ENCODE measurements around the gene TCF7L1. TPM values are rescaled to one million over a fixed set of nuclear protein-coding genes. Genes with fewer than 3 reads are reported as not detected.
"Not testable (repeated sequence)": the region's sequence is repeated elsewhere in the genome, so short reads cannot be mapped to it uniquely, and the experiment has no call there.

Gene TCF7L1
- total RNA-seq, 4 donors from 2014 or later, result 0.26 to 37.1 (median 5.4) TPM

DNA sequence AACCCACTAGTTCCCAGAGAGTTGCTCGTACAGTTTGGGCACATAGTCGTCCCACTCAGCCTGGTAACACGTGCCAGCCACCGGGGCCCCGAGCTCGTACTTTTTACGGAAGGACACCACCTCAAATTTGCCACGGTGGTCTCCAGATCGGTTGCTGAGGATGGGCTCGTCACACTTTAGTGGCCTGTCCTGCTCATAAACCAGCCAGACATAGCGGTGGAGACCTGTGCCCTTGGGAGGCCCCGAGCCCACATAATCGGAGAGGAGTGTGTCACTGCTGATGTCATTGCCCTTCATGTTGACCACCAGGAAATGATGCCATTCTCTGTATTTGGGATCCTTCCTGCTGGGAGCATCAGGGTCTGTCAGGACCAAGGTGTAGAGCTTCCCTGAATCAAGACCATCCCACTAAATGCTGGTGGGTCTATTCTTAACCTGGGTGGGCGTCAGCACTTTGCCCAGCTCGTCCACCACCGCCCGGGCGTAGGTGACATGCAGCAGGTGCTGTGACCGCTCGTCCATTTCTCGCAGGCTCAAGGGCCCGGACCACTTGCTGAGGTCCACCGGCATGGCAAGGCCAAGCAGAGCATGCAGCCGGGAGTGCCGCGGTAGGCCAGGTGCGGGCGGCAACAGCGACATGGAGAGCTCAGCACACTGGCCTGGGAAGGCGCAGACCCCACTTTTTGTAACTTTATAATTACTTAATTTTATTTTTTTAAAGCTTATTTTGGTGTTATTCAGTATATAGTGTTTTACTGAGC lies 208.3 kb downstream of the TCF7L1 start:
- Histone ChIP-seq H3K4me1 (no peaks in the 10 kb centered on the region), H3K4me3 (no peak overlapping the region), H3K9me3 (no peaks in the 10 kb centered on the region), H3K27ac (no peak overlapping the region), H3K36me3 (no peaks in the 10 kb centered on the region), H3K27me3 (no peaks in the 10 kb centered on the region)
- no peak for DNase-seq
- intact Hi-C loops (cut with DNase I; ENCODE audit: low total_unique reads), result no loop called here
- TF ChIP-seq, protein P1, sequence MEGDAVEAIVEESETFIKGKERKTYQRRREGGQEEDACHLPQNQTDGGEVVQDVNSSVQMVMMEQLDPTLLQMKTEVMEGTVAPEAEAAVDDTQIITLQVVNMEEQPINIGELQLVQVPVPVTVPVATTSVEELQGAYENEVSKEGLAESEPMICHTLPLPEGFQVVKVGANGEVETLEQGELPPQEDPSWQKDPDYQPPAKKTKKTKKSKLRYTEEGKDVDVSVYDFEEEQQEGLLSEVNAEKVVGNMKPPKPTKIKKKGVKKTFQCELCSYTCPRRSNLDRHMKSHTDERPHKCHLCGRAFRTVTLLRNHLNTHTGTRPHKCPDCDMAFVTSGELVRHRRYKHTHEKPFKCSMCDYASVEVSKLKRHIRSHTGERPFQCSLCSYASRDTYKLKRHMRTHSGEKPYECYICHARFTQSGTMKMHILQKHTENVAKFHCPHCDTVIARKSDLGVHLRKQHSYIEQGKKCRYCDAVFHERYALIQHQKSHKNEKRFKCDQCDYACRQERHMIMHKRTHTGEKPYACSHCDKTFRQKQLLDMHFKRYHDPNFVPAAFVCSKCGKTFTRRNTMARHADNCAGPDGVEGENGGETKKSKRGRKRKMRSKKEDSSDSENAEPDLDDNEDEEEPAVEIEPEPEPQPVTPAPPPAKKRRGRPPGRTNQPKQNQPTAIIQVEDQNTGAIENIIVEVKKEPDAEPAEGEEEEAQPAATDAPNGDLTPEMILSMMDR (IDR thresholded peaks at IDR 0.05), result no peak
- no peak for TF ChIP-seq POLR2A (IDR thresholded peaks at IDR 0.05)

DNA sequence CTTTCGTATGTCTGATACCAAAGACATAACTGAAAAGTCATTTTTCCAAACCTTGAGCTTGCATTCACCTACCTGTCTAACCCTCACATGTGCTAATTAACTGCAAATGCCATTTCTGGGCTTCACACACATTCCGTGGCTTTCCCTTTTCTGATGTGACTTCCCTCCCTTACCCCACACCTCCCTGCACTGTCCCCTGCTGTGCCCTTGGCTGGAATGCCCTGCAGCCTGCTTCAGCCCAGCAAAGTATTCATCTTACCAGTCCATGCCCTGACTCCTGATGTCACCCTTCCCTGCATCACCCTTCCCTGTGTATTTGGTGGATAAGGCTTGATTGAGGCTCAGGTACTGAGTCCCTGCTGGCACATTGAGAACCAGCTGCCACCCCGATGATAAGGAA lies 209.0 kb downstream of the TCF7L1 start:
- intact Hi-C loops (cut with DNase I; ENCODE audit: low total_unique reads), result no loop called here
- no peak for TF ChIP-seq POLR2A (IDR thresholded peaks at IDR 0.05)
- TF ChIP-seq, protein P1 (IDR thresholded peaks at IDR 0.05), result no peak
- DNase-seq, result no peak

DNA sequence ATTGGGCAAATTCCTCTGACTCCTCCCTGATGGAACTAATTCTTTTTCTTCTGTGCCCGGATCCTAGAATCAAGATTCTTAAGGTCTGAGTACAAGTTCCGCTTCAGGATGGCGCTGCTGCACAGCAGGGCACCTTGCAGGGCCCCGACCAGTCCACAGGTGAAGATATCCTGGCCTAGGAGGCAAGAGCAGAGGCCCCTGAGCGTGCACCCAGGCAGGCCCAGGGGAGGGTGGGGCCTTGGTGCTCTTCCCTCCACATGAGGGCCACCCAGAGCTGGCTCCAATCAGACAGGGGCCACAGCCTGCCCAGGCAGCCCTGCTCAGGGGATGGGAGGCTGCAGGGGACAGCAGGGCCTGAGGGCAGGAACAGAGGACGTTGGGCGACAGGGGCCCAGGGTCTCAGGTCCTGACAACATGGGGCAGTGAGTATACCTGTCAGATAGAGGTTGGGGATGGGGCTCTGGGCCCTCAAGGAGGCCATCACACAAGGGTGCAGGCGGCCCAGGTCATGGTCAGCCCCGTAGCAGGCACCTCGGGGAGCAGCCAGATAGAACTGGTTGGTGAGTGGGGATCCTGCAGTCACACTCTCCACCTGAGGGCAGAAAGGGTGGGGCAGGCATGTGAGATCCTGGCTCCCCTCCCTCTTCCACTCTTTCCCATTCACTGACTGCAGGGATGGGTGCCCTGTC lies 210.2 kb downstream of the TCF7L1 start:
- H3K9me3 ChIP-seq; H3K27ac ChIP-seq; H3K4me3 ChIP-seq; H3K4me1 ChIP-seq; DNase-seq; intact Hi-C loops (cut with DNase I; ENCODE audit: low total_unique reads); H3K36me3 ChIP-seq; H3K27me3 ChIP-seq: not testable (repeated sequence)

More for the DNA sequence above, 209.0 kb downstream of the TCF7L1 start:
- H3K4me1 ChIP-seq, result no peaks in the 10 kb centered on the region
- no peaks in the 10 kb centered on the region for H3K27me3 ChIP-seq
- H3K27ac ChIP-seq, result no peak overlapping the region
- no peaks in the 10 kb centered on the region for H3K9me3 ChIP-seq
- no peak overlapping the region for H3K4me3 ChIP-seq
- no peaks in the 10 kb centered on the region for H3K36me3 ChIP-seq

DNA sequence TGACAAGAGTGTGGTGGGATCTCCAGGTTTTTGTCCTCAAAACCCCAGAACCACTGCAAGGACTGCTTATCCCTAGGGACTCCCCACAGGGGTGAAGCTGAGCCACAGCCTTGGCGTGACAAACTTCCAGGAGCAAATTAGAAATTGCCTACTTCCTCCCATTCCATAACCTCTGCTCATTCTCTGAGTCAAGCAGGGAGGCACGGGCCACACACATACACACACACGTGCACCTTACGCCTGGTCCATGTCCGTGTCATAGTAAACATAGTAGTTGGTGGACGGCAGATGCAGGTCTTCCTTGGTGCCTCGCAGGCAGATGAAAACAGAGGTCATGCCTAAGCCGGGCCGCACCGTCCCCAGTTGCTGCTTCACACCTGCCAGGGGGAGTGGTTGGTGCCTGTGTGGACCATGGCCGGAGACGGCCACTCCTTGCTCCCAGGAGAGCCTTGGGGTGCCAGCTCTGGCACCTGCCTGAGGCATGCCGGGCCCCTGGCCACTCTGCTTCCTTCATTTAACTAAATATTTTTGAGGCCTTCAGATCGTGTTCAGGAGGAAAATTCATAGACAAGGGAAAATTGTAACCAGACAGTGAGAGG lies 211.3 kb downstream of the TCF7L1 start:
- no peak overlapping the region for H3K27ac ChIP-seq
- TF ChIP-seq POLR2A (IDR thresholded peaks at IDR 0.05), result no peak
- TF ChIP-seq, protein P1 (IDR thresholded peaks at IDR 0.05), result no peak
- H3K36me3 ChIP-seq, result no peaks in the 10 kb centered on the region
- DNase-seq, result no peak
- no peaks in the 10 kb centered on the region for H3K4me1 ChIP-seq
- intact Hi-C loops (cut with DNase I; ENCODE audit: low total_unique reads), result no loop called here
- H3K27me3 ChIP-seq, result no peaks in the 10 kb centered on the region
- H3K4me3 ChIP-seq, result no peak overlapping the region
- no peaks in the 10 kb centered on the region for H3K9me3 ChIP-seq

DNA sequence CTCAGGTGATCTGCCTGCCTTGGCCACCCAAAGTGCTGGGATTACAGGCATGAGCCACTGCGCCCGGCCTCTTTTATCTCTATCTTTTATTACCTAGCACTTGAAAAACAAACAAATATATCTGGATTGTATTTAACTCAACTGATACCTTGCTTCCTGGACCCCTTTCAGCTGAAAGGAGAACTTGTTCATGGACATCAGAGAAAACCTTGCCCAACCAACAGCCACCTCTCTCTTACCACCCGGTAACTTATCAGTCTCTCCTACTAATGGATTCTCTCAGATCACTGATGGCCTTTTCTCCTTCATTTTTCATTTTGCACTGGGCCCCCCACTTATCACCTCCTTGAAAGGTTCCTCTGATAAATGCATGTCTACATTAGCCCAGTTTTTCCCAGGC lies 214.4 kb downstream of the TCF7L1 start:
- DNase-seq, result no peak
- H3K4me3 ChIP-seq, result no peak overlapping the region
- intact Hi-C loops (cut with DNase I; ENCODE audit: low total_unique reads), result no loop called here
- H3K9me3 ChIP-seq, result no peaks in the 10 kb centered on the region
- H3K27me3 ChIP-seq, result no peaks in the 10 kb centered on the region
- no peak overlapping the region for H3K27ac ChIP-seq
- TF ChIP-seq, protein P1 (IDR thresholded peaks at IDR 0.05), result no peak
- no peak for TF ChIP-seq POLR2A (IDR thresholded peaks at IDR 0.05)
- H3K4me1 ChIP-seq, result no peaks in the 10 kb centered on the region
- H3K36me3 ChIP-seq, result no peaks in the 10 kb centered on the region

All from uterus (tissue), 4 donors.